GM18498 (cell line): ENCODE measurements around the gene MPDZ.

Source experiments
- ATAC-seq: cut with Tn5 transposase; IDR thresholded peaks from one replicate; pipeline ENCODE4 v1.9.1; 2021; ENCODE audit warnings: mild to moderate bottlenecking, moderate library complexity; ENCODE audit not compliant: unreplicated experiment

MPDZ gene

DNA sequence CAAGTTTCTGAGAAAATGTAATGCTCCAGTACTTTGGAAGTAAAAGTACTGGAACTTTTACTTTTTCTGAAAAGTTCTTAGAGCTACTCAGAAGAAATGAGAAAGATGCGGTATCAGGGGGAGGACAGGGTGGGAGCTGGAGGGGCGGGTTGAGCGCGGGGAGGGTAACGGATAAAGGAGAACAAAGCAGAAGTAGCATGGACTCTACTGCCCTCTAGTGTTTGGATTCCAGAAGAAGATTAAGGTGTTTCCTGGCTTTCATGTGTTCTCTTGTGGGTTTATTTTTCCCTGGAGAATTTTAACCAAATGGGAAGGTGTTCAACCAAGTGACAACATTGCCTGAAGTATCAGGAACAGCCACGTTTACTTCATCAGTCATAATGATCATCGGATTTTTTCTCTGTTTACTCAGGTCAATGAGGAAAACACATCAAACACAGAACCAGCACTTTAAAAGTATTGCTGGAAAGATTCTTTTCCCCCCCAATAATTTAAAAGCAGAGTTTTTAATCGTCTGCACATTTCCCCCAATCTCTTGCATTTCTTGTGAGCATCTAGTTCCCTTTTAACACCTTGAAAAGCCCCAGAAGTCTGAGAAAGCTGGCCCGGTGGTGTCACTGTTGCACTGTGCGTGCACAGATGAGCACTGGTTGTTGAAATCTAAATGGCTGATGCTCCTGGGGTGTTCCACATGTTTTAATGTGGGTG is 190.6 kb downstream of the MPDZ start:
- no peak for ATAC-seq

DNA sequence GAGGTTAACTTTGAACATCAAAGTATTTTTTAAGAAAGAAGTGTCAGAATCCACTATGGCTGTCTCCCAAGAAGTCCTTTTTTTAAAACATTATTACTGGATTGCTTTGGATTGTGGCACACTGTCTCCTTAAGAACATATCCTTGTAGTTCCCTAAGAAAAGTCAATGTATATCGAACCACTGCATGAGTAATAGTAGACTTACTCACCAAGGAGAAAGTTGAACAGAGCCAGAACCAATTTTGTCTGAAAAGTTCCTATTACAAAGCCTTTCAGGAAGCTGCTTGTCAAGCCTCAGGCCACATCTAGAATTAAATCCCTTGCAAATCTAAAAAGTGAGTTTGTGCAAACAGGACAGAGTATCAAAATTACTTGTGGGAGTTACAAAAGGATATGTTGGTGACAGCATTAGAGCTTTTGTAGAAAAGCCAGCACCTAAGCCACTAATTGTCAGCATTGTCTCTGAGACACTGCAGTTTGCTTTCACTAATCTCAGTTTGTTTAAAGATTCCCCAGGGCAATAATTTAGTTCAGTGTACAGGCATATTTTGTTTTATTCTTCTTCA is 195.4 kb downstream of the MPDZ start:
- ATAC-seq: no peak

- ATAC-seq: no peak
These were observed 196.1 kb downstream of the MPDZ start for GRCh38 chr9:13083366-13083765.

DNA sequence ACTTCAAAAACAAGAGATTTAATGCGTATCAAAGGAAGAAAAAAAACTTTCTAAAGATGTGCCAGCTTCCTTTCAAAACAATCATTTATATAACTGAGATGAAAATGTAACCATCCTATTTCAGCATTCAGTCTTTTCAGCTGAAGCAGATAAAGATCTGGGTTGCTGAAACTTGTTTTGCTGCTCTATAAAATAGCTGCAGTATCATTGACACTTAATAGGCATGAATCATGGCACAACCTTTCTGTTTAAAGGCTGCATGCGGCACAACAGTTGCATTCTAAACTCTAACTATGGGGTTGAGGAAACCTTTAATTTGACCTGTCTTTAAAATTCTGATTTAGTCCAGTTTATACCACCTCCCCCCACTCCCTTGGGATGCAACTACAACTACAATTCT is 196.7 kb downstream of the MPDZ start:
- ATAC-seq: no peak

DNA sequence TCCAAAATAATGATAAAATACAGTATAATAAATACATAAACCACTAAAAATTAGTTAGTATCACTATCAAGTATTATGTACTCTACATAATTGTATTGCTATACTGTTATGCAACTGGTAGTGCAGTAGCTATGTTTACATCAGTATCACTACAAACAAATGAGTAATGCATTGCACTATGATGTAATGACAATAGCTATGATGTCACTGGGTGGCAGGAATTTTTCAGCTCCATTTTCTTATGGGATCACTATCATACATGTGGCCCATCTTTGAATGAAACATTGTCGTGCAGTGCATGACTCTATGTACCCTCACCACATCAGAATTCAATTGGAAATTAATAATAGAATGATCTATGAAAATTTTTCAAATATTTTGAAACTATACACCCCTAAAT is 201.3 kb downstream of the MPDZ start:
- no peak for ATAC-seq

DNA sequence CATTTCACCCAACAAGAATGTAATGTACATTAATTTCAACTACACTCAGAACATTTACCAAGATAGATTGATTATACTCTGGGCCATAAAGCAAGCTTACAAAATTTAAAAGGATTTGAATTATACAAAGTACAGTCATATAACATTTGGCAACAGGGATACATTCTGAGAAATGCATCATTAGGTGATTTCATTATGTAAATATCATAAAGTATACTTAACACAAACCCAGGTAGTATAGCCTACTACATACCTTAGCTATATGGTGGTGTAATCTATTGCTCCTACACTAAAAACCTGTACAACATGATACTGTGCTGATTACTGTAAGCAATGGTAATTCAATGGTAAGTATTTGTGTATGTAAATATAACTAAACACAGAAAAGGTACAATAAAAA is 202.9 kb downstream of the MPDZ start:
- no peak for ATAC-seq

- no peak for ATAC-seq
These were observed 207.6 kb downstream of the MPDZ start for GRCh38 chr9:13071921-13072320.

- no peak for ATAC-seq
These were observed 208.6 kb downstream of the MPDZ start for GRCh38 chr9:13070612-13071595.

- no peak for ATAC-seq
These were observed 210.0 kb downstream of the MPDZ start for GRCh38 chr9:13069498-13069897.

GRCh38 chr9:13064676-13065075 is 214.8 kb downstream of the MPDZ start:
- no peak for ATAC-seq

DNA sequence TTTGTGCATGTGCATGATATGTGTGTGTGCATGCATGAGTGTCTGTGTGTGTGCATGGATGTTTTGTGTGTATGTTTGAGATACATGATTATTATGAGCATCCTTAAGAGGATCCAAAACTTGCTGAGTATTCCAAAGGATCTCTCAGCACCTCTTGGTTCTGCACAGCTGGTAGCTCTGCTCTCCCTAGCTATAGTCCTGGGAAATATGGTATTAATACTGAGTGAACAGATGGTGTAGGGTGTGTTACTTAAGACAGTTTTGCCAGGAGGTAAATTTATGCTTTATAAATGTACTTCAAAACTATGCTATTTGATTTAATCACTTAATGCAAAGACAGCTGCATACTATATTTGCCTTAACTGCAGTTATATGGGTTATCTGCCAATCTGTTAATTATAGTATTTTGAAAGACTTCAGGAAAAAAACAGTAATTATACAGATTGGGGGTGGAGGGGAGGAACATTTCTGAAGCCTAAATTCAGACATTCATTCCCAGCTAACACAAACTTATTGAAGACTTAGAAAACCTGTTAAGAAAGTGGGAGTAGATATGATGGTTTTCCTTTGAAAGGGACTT is 215.5 kb downstream of the MPDZ start:
- no peak for ATAC-seq

DNA sequence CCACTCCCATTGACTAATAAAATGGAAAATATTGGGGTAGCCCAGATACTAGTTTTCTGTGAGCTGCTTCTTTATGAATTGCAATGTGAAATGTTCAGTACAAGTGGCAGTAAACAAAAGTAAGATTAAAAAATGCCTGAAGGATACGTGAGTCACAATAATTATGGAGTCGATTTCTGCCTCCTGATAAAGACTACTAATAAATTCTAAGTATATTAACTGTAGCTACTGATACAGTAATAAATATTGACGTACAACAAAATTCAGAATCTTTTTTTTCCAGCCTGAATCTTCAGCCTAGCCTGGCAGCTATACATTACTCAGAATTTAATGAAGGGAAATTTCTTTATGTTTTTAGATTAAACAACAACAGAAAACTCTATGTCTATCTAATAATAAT is 218.1 kb downstream of the MPDZ start:
- no peak for ATAC-seq
